ENCODE measurements around the gene APOH. TPM values are rescaled to one million over a fixed set of nuclear protein-coding genes. Genes with fewer than 3 reads are reported as not detected.

Gene APOH
- total and polyA plus RNA-seq, 2 of the 8 experiments (the other 6 are each of a cell fraction or from before 2014, with no cell fraction given), result not detected

DNA sequence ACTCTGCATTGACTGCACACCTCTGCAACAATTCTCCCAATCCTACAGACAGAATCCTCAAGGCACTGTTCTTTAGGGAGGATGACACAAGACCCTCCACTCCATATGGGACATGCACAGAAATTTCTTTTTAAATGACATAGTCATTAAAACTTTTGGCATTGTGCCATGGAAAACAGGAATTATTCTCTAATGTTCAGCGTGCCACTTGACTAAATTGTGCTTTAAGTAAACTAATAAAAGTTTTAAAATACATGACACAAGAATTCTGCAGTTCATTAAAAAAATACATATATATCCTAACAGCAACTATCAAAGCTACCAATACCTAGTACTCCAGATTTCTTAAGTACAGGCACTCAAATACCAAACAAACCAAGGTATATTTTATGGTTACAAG, 53.3 kb downstream of the APOH start (continued):
- TF ChIP-seq POU5F1 (IDR thresholded peaks at IDR 0.05; ENCODE audit: low read depth, low read length), result no peak

Data from H1 (cell line).